ENCODE measurements around the gene RAD51.

Gene RAD51

DNA sequence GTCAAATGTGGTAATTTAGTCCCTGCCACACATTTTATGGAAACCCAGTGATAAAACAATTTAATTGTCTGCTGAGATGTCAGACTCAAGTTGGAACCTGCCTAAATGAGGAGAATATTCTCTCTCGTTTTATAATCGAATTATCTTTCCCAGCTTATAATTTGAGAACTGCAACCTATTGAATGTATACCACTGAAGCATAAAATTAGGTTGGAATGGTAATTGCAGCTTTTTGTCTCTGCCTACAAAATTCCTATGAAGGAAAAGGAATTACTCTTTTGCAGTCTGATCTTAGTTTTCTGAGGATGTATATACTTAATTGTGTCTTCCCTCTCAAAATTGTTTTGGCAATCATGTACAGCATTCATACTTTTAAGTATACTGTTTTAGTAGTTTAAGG lies 28.9 kb downstream of the RAD51 start:
- no peak for DNase-seq

DNA sequence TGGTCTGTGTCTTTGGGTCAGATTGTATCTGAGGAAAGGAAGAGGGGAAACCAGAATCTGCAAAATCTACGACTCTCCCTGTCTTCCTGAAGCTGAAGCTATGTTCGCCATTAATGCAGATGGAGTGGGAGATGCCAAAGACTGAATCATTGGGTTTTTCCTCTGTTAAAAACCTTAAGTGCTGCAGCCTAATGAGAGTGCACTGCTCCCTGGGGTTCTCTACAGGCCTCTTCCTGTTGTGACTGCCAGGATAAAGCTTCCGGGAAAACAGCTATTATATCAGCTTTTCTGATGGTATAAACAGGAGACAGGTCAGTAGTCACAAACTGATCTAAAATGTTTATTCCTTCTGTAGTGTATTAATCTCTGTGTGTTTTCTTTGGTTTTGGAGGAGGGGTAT lies 36.1 kb downstream of the RAD51 start:
- no peak for DNase-seq

DNA sequence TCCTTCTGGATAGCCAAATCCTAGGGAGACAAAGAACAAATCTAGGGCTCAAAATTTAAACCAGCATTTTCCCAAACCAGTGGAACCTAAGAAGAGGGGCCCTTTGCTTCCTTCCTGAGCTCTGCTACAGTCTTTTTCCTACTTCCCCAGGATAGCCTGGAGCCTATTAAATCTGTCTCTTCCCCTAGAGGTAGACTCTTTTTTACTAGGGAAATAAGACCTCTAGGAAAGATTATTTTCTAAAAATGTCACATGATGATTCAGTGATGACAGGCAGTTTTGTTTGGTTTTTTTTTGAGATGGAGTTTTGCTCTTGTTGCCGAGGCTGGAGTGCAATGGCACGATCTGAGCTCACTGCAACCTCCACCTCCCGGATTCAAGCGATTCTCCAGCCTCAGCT lies 41.6 kb downstream of the RAD51 start:
- DNase-seq: no peak

DNA sequence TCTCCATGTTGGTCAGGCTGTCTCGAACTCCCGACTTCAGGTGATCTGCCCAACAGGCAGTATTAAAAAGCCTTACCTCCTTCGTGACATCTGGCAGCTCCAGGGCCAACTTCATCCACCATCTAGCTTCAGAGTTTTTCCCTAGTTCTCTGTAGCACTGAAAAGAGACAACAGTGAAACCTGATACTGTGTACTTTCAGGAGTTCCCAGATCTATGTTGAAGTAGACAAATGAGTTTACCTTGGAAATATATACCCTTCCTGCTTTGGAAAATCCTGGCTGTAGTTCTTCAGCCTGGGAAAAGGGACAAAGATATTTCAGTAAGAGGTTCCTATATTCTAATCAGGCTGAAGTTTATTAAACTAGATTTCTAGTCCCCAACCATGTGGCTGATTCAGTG lies 42.1 kb downstream of the RAD51 start:
- DNase-seq: peak; percentile 79

DNA sequence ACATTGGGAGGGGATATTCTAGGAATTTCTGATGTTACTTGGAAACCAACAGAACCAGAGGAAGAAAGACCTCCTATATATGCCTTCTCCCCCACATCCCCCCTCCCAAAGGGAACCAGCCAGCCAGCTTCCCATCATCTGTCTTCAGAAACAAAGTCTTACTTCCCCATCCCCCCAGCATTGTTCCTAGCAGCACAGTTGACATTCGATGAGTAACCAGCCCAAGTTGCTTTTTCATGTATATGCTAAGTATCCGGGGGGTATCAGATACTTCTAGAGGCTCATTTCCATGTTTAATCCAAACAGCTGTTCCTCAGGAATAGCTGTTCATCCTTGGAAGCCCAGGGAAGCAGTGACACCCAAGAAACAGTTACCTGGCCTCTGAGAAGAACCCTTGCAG lies 44.1 kb downstream of the RAD51 start:
- no peak for DNase-seq

DNA sequence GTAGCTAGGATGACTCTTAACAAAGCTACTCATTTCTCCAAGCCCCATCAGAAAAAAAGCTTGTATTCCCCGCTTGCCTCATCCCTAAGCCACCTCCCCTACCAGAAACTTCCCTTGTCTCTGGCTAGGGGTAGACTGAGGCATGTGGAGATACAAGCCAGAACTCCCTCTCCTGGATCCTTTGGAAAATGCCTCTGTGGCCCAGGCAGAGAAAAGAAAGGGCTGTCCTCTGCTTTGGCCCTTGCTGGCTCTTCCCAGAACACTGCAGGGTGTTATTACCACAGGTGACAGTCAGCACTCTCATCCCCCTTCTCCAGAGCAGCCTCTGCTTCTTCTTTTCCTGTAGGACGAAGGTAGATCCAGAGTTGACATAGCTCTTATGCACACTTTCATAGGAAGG lies 44.9 kb downstream of the RAD51 start:
- no peak for DNase-seq

DNA sequence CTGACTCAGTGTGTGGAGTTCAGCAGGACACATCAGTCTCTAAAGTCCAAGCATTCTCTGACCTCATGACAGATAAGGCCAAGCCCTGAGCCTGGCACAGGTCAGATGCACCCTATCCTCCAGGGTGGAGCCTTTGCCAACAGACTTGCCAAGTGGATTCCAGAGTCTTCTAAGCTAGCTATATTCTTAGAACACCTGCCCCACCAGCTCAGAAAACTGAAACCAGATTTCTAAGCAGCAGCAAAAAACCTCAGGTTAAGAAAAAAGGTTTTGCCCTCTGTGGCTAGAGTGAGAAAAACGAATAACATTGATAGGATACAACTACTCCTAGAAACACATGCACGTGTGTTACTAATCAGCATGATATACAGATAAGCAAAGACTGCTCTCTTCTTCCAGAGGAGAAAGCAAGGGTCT lies 48.5 kb downstream of the RAD51 start:
- DNase-seq: no peak

DNA sequence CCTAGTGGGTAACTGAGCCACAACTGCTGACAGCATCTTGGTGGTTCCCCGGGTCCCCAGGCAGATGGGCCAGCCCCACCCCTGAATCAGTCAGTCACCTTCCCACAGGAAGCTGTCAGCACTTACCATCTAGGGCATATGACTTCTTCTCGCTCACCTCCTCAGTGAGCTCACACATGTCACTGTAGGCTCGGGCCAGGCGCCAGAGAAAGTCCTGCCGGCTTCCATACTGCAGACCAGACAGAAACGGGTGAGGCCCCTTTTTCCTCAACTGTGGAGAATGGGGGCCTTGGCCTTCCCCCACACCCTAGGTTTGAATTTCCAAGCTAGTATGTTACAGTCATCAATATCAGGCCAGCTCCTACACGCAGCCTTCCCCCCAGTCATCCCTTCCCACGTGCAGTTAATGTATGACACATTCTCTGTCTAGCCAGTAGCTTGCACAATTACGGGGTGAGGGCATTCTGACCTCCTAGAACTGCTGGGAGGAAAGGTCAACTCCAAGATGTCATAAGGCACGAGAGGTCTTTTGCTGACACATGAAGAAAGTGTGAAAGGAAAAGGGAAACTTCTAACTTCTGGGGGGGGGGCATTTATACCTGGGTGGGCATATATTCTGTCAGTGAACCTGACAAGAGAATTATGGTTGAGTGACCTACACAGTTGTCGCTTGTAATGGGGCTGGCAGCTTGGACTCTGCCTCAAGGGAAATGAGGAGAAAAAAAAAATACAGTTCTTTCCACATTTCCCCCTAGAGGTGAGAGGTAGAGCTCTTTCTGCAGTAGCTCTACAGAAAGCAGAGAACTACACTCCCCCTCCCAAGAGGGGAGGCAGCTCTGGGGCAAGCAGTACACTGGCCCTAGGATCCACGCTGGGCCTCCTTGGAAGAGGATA lies 49.2 kb downstream of the RAD51 start:
- DNase-seq: no peak

DNA sequence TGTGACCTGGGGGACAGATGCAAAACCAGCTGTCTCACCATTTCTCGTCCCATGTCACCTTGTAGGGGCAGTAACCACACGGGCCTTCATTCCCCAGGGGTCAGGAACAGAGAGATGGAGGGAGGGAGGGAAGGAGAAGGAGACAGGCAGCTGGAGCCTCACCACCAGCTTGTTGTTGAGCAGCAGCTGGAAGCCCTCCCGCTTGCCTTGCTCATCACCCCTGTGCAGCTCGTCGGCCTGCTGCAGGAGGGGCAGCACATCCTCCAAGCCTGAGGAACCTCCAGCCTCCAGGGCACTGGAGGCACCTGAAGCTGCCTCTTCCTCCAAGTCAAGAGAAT lies 49.8 kb downstream of the RAD51 start:
- no peak for DNase-seq

DNA sequence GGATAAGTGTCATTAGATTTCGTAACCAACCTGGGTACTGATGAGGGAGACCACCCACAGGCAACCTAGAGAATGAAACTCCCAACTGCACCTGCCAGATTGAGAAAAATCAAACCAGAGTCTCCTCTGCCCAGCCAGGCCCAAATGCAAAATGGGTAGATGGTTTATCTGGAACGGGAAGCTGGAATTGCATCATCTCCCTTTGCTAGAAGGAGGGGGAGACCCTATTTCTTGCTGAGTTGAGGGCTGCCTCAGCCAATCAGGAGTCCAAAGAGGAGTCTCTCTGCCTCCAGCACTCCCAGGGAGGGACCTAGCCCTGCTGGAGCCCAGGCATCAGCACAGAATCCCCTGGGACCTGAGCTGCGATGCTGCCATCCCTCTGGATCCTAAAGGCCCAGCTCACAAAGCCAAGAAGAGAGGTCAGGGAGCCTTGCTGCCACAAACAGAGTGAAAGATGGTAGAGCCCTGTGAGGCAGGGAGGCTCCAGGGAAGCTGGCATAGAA lies 52.0 kb downstream of the RAD51 start:
- DNase-seq: no peak

DNA sequence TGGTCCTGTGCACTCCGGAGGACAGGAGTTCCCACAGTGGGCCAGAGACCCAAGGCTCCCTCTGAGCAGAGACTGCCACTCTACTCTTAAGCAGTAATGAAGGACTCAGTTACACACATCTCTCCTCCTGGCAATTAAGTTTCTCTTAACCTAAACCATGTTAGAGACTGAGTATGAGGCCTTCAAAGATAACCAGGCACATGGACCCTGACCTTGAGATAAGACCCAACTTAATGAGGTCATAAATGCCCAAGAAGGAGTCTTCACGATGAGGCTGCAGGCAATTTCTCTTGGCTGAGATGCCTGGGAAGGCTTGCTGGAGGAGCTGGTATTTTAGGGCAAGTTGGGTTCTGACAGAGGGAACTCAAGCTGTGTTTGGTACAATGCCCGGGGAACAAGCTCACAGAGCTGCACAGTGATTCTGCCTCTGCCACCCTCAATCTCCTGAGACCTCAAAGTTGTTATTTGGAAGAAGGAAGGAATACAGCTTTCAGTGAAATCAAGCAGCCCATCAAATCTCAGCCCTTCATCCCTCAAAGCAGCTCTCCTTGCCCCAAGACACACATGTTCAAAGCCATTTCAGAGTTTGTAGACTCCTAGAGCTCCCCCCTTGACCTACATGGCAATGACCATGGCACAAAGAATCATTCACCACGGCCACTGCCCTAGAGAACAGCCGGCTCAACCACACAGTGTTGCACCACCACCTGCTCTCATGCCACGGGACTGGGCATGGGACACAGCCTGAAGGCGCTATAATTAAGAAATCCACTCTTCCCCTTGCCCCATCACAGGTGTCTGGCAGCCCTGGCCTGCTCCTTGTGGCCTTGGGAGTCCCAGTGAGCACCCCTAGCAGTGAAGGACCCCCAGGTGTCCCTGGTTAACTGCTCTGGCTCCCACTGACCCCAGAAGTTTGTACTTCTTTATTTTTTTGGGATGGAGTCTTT lies 53.0 kb downstream of the RAD51 start:
- no peak for DNase-seq

DNA sequence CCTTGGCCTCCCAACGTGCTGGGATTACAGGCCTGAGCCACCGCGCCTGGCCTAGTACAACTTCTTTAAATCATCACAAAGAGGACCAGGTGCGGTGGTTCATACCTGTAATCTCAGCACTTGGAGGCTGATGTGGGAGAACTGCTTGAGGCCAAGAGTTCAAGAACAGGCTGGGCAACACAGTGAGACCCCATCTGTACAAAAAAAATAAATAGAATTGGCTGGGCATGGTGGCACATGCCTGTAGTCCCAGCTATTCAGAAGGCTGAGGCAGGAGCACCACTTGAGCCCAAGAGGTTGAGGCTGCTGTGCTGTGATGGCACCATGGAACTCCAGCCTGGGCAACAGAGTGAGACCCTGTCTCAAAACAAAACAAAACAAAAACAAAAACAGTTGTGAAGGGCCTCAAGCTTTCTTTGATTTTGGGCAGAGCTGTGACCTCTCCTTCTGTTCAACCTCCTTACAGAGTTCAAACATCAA lies 54.2 kb downstream of the RAD51 start:
- DNase-seq: no peak

DNA sequence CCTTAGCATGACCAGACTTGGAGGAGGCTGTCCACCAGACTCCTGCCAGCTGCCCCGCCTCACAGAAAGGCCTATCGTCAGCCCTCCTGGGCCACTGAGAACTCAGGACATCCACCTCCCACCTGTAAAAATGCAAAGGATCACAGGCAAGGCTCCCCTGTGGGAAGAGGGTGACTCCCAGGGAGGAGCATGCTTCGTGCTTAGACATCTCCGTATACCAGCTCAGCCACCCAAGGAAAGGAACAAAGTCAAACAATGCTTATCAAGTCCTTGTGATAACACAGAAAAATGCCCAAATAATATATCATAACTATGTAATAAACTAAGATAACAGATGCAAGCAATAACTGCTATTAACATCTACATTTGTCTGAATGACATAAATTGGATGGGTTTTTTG lies 55.9 kb downstream of the RAD51 start:
- no peak for DNase-seq

DNA sequence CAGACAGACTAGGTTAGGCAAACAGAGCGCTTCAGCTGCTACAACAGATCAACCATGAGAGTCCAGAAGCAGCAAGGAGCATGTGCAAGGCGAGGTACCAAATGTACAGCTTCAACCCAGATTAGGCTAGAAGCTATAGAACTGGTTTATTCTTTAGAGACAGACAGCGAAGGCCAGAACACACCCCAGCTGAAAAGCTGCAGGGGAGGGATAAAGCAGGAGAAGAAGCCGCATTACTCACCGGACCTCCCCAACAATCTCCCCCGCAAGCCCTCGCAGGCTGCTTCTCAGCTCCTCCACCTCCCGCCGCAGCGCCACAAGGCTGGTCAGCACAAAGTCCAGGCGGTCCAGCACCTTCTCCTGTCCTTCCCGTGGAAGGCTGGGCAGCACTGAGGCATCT lies 56.8 kb downstream of the RAD51 start:
- DNase-seq: no peak

DNA sequence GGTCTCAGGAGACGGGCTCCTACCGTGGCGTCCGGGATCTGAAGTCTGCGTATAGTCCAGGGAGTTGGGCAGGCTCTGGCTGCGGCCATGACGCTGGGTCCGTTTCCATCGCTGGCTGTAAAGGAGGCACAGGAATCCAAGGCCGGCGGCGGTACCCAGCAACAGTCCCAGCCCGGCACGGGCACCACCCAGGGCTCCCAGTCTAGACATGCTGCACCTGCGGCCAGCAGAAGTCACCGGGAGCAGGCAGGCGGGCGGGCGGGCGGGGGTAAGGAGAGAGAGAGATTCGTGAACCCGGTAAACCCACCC lies 59.6 kb downstream of the RAD51 start:
- no peak for DNase-seq

DNA sequence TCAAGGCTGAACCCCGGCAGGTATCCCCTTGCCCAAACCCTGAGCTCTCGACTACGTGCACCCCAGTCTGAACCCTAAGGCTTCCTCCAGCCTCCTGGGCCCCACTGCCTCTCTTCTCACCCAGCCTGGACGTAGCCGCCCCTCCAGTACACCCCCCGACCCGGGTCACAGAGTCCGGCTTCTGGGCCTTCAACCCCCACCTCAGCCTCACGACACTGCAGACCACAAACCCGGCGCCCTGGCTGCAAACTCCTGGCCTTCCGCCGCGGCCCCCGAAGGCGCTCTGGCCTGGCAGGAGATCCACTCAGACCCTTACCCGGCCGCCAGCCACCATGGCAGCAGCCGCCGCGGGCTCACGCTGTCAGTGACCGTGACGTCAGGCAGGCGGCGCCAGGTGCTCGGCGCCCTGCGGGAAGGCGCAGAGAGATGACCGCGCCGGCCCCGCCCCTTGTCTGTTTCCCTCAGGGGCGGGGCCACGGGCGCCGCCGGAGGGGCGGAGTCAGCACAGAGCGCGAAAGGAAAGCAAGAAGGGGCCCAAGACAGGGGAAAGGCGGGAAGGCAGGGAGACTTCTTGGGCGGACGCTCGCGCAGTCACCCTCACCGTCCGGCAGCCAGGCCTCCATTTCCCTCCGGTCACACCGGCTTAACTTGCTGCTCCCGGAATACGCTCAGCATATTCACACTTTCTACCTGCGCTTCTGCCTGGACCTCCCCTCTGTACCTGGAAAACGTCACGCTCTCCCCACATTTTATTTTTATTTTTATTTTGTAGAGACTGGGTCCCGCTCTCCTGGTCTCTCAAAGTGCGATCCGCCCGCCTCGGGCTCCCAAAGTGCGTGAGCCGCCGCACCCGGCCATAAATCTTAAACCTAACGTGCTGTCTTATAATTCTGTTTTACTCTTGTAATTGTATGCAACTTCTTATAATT lies 60.2 kb downstream of the RAD51 start, which contains the start of gene RMDN3:
RMDN3 (minus strand) TSS at position 372 of the 929 bp plus-strand sequence. CDS start 471 bp downstream, outside the sequence.
- peak; percentile 91 for DNase-seq

DNA sequence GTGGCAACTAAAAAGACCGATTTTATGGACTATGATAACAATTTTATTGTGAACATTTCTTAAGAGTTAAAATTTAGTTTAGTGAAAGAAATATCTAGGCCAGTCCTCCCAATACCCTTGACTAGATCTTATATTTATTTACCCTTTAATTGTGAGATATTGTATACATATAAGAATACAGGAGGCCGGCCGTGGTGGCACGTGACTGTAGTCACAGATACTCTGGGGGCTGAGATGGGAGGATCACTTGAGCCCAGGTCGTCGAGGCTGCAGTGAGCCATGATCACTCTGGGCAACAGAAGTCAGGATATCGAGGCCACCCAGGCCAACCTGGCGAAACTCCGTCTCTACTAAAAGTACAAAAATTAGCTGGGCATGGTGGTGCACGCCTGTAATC lies 60.8 kb downstream of the RAD51 start:
- DNase-seq: no peak

DNA sequence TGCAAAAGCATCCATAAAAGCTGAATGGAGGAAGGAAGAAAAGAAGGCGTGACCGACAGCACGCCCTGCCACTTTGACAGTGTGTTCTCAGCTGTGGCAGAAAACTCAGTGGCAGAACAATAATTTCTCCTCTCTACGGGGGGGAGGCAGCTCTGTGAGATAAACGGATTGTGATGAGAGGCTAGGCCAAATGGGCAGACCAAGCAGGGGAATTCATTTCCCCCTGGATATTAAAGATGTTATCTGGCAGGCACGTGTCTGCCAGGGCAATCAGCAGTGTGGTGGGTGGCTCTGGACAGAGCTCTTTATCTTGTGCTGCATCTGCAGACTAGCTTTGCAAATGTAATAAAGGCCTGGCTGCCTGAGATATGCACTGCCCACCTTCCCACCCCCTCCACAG lies 62.0 kb downstream of the RAD51 start:
- DNase-seq: peak; percentile 10

DNA sequence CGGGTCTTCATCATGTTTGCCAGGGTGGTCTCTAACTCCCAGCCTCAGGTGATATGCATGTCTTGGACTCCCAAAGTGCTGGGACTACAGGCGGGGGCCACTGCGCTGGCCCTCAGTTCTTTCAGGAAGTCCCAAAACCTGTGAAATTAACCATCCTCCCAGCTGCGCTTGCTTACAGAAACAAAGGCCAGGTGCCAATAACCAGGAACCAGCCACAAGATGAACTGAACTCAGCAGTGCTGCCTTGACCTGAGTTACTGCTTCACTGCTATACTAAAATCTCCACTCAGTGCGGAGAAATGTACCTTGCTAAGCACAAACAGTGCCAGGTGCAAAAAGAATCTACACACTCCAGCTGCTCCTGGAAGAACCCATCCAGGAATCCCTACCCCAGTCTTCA lies 65.0 kb downstream of the RAD51 start:
- DNase-seq: no peak

DNA sequence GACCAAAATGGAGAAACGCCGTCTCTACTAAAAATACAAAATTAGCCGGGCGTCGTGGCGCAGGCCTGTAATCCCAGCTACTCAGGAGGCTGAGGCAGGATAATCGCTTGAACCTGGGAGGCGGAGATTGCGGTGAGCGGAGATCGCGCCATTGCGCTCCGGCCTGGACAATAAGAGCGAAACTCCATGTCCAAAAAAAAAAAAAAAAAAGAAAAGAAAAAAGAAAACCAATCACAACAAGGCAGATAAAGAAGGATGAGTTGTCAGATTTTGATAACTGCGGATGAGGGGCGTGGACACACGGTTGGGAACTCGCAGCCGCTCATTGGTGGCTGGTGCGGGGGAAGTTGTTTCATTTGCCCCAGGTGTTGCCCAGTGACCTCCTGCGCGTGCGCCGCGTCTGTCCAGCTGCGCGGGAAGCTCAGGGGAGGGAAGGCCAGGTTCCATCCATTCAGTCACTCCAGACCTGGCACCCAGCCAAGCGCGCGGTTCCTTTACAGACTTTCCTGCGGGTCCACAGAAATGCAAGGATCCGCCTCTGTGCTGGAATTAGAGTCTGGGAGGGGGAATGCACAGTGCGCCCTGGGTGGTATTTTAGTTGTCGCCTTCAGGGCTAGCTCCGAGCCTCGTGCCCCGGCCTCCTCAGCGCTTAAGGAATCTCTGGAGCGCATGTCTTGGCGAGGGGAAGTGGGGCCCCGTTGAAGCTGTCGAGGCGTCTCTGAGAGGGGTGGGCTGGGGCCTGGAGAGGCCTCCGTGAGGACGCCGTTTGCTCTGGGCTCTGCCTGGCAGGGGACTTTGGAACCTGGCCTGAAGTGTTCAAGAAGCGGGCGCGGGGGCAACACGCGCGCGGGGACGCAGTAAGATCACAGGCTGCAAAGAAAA lies 68.2 kb downstream of the RAD51 start:
- peak; percentile 47 for DNase-seq

DNA sequence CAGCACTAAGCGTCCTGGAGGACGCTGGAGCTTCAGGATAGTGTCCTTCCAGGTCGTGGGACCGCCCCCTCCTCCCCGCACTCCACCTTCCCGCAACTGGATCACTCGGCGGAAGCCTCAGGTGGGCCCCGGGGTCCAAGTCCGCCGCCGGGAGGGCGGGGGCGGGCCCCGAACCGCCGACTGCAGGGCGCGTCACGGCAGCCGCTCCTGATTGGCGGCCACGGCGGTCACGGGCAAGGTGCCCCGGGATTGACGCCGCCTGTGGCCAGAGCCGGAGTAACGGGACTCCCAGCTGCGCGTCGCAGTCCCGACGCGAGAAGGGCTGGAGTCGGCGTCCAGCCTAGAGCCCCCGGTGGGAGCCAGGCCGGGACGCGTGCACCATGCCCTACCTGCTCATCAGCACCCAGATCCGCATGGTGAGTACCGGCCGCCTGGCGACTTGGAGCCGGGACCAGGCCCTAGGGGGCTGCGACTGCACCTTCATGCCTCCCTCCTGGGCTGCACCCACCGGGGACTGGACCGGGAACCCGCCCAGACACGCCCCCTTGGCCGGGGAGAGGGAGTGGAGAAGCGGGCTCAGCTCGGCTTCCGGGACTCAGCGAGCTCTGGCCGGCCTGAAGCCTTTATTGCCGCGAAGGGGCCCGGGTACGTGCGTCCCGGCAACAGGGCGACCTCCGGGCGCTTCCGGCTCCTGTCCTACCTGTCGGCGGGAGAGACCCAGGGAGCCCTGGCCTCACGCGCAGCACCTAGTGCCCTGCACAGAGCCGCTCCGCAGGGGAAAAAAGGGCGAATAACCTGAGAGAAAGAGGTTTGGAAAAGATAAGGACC lies 69.0 kb downstream of the RAD51 start, which contains the start of gene GCHFR:
GCHFR (plus strand) TSS at position 268 of the 828 bp plus-strand sequence; CDS start at position 381, 113 bp downstream.
- peak; percentile 71 for DNase-seq

Measured in NCI-H526 treated with DMSO at 0.1 percent for 48 hours (cell line).